Upper lobe of right lung (tissue), 1 donor: ENCODE measurements around the gene TLN1. TPM values are rescaled to one million over a fixed set of nuclear protein-coding genes. Genes with fewer than 3 reads are reported as not detected.
A peak's percentile ranks its signal among the peaks of the same experiment; 100 is the strongest.

Experiments
- ATAC-seq: fragments of 200-7000 bp; cut with Tn5 transposase; one replicate; pipeline ENCODE4 v1.9.1; 2020; ENCODE audit warnings: mild to moderate bottlenecking, moderate library complexity
- DNase-seq: peaks from one replicate; pipeline ENCODE4 v3.0.0-alpha.2; 2020
- H3K27ac ChIP-seq: fragments of 200-600 bp; one replicate; pipeline ENCODE4 v1.8.0; 2022
- H3K27me3 ChIP-seq: fragments of 200-600 bp; one replicate; pipeline ENCODE4 v1.8.0; 2022; ENCODE audit warnings: mild to moderate bottlenecking
- H3K36me3 ChIP-seq: fragments of 200-600 bp; one replicate; pipeline ENCODE4 v1.8.0; 2022
- H3K4me1 ChIP-seq: fragments of 200-600 bp; one replicate; pipeline ENCODE4 v1.8.0; 2022
- H3K4me3 ChIP-seq: fragments of 200-600 bp; one replicate; pipeline ENCODE4 v1.8.0; 2022; ENCODE audit warnings: mild to moderate bottlenecking
- H3K9me3 ChIP-seq: fragments of 200-600 bp; one replicate; pipeline ENCODE4 v1.8.0; 2022
- intact Hi-C: fragments of 100-400 bp; cut with DNase I; formaldehyde crosslinking; loops from one replicate; pipeline ENCODE4 v1.11.0; 2022
- long read RNA-seq: library from polyadenylated mRNA; unstranded; transcript quantifications from one replicate; pipeline ENCODE4 v2.0.0, GENCODE V29; 2021
- total RNA-seq: library from RNA; stranded (reverse); fragmentation: NEBNext Ultra II Directional; extraction: Animal tissue kit (Norgen Biotek cat#: 25700); gene quantifications from one replicate; pipeline ENCODE4 v1.2.1, GENCODE V29; 2021
- TF ChIP-seq, protein P1 (sequence below): fragments of 200-600 bp; IDR thresholded peaks from one replicate; pipeline ENCODE4 v1.8.0; 2022; ENCODE audit warnings: antibody characterized with exemption
- donor health status: DM: no; HTN: yes; CAD: no; lungs with severe emphysema.

Gene TLN1, protein sequence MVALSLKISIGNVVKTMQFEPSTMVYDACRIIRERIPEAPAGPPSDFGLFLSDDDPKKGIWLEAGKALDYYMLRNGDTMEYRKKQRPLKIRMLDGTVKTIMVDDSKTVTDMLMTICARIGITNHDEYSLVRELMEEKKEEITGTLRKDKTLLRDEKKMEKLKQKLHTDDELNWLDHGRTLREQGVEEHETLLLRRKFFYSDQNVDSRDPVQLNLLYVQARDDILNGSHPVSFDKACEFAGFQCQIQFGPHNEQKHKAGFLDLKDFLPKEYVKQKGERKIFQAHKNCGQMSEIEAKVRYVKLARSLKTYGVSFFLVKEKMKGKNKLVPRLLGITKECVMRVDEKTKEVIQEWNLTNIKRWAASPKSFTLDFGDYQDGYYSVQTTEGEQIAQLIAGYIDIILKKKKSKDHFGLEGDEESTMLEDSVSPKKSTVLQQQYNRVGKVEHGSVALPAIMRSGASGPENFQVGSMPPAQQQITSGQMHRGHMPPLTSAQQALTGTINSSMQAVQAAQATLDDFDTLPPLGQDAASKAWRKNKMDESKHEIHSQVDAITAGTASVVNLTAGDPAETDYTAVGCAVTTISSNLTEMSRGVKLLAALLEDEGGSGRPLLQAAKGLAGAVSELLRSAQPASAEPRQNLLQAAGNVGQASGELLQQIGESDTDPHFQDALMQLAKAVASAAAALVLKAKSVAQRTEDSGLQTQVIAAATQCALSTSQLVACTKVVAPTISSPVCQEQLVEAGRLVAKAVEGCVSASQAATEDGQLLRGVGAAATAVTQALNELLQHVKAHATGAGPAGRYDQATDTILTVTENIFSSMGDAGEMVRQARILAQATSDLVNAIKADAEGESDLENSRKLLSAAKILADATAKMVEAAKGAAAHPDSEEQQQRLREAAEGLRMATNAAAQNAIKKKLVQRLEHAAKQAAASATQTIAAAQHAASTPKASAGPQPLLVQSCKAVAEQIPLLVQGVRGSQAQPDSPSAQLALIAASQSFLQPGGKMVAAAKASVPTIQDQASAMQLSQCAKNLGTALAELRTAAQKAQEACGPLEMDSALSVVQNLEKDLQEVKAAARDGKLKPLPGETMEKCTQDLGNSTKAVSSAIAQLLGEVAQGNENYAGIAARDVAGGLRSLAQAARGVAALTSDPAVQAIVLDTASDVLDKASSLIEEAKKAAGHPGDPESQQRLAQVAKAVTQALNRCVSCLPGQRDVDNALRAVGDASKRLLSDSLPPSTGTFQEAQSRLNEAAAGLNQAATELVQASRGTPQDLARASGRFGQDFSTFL (N-terminal part only)
- total RNA-seq, result 439 TPM
- long read RNA-seq, full-length matches to known transcripts, result 1 of 541 reads
- long read RNA-seq, partial matches to known transcripts, result 500 of 541 reads
- long read RNA-seq, other reads (novel, unspliced or antisense), result 40 of 541 reads

DNA sequence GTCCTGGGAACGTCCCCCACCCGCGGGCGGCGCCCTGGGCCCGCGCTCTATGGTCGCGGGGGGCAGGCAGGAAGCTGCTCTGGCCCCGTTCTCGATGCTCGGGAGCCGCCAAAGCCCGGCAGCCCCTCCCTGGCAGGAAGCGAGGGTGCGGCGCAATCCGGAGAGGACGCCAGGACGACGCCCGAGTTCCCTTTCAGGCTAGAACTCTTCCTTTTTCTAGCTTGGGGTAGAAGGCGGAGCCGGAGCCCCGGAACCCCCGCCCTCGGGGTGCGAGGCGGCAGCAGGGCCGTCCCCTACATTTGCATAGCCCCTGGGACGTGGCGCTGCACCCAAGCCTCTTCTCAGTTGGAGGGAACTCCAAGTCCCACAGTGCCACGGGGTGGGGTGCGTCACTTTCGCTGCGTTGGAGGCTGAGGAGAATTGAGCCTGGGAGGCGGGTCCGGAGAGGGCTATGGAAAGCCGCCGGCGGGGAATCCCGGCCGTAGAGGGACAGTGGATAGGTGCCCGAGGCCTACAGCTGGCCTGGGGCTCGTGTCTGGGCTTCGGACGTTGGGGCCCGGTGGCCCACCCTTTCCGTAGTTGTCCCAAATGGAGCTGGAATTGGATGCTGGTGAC lies at the start of gene TLN1, which contains the start of gene CREB3:
Gene TLN1 (minus strand): TSS at position 11 of the 615 bp plus-strand sequence. CDS start 6,501 bp downstream, outside the sequence.
Gene CREB3 (plus strand): TSS at position 482 of the 615 bp plus-strand sequence. CDS start 107 bp downstream, at position 589.
- Histone ChIP-seq H3K27me3 (no peaks in the 10 kb centered on the region), H3K36me3 (peaks cover 34% of the 10 kb centered on the region), H3K4me1 (peaks cover 52% of the 10 kb centered on the region), H3K4me3 (peak within 1 kb of the TSS; percentile 64), H3K27ac (peak within 1 kb of the TSS; percentile 96), H3K9me3 (no peaks in the 10 kb centered on the region)
- TF ChIP-seq, protein P1, sequence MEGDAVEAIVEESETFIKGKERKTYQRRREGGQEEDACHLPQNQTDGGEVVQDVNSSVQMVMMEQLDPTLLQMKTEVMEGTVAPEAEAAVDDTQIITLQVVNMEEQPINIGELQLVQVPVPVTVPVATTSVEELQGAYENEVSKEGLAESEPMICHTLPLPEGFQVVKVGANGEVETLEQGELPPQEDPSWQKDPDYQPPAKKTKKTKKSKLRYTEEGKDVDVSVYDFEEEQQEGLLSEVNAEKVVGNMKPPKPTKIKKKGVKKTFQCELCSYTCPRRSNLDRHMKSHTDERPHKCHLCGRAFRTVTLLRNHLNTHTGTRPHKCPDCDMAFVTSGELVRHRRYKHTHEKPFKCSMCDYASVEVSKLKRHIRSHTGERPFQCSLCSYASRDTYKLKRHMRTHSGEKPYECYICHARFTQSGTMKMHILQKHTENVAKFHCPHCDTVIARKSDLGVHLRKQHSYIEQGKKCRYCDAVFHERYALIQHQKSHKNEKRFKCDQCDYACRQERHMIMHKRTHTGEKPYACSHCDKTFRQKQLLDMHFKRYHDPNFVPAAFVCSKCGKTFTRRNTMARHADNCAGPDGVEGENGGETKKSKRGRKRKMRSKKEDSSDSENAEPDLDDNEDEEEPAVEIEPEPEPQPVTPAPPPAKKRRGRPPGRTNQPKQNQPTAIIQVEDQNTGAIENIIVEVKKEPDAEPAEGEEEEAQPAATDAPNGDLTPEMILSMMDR, result no peak
- DNase-seq (peak; percentile 99), ATAC-seq (peak; percentile 91)
- intact Hi-C loops, result no loop called here

DNA sequence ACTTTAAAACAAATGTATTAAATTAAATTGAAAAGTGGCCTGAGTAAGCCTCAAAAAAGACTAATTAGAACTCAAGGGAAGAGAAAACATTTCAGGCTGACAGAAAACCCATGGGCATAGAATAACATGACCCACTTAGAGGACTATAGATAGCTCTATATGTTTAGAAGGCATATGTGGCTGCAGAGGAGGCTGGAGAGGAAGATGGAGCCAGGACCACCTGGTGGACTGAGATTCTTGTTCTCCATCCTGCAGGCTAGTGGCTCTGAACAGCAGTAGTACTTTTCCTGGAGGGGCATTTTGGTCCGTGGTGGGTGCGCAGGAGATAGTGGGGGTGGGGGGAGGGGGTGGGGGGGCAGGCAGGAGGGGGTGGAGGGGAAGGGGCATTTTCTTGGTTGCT lies 49.1 kb upstream of the TLN1 start:
- Histone ChIP-seq H3K27ac (no peak overlapping the region), H3K9me3 (no peaks in the 10 kb centered on the region), H3K4me1 (no peaks in the 10 kb centered on the region), H3K4me3 (no peak overlapping the region), H3K27me3 (no peaks in the 10 kb centered on the region), H3K36me3 (no peaks in the 10 kb centered on the region)
- ATAC-seq (no peak), DNase-seq (no peak)
- TF ChIP-seq, protein P1, result no peak
- intact Hi-C loops, result no loop called here

DNA sequence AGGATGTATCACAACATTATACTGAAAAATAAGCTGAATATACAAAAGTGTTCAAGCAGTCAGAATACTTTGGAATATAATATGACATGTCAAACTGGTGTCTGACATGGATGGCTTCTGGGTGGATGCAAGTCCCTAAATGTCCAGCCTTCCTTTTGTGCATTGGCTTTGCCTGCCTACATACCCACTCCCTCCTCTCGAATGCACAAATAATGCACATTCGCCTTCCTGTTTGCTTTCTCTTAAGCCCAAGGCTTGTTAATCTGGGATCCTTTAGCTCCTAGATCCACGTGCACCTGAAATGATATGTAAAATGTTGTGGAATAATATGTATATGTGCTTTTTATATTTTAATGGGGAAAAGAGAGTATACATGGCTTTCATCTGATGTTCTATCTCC lies 46.5 kb upstream of the TLN1 start:
- no peaks in the 10 kb centered on the region for H3K36me3 ChIP-seq
- H3K4me1 ChIP-seq, result no peaks in the 10 kb centered on the region
- ATAC-seq, result no peak
- H3K27ac ChIP-seq, result no peak overlapping the region
- no peaks in the 10 kb centered on the region for H3K9me3 ChIP-seq
- no peak overlapping the region for H3K4me3 ChIP-seq
- H3K27me3 ChIP-seq, result no peaks in the 10 kb centered on the region
- DNase-seq, result no peak
- TF ChIP-seq, protein P1, result no peak
- intact Hi-C loops, result no loop called here

DNA sequence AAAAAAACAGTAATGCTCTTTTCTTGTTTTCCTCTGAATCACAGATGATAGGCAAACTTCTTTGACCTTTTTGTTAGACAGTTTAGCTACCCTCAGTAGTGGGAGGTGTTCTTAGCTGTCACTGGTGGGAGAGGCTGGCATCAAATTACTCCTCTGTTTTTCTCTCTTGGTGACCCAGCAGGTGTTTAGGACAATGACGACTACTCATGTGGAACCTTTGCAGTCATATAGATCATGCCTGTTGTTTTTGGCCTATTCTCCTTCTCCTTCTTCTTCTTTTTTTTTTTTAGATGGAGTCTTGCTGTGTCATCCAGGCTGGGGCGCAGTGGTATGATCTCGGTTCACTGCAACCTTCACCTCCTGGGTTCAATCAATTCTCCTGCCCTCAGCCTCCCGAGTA lies 44.0 kb upstream of the TLN1 start:
- Histone ChIP-seq H3K27ac (no peak overlapping the region), H3K4me3 (no peak overlapping the region), H3K36me3 (no peaks in the 10 kb centered on the region), H3K4me1 (peaks cover 14% of the 10 kb centered on the region), H3K9me3 (no peaks in the 10 kb centered on the region), H3K27me3 (no peaks in the 10 kb centered on the region)
- no peak for DNase-seq
- ATAC-seq, result no peak
- TF ChIP-seq, protein P1, result no peak
- intact Hi-C loops, result no loop called here
